H9 (cell line): ENCODE data around the gene LPCAT3. TPM values are rescaled to one million over a fixed set of nuclear protein-coding genes. Genes with fewer than 3 reads are reported as not detected.

ENCODE experiments used
- DNase-seq: peaks from one replicate; pipeline ENCODE4 v3.0.0-alpha.2; 2017
- H2AFZ ChIP-seq: one replicate; pipeline ENCODE4 v1.6.1; 2013; ENCODE audit warnings: mild to moderate bottlenecking, low read length, control low read depth, moderate library complexity
- H2AK5ac ChIP-seq: 2 replicates; pipeline ENCODE4 v1.6.1; 2013; ENCODE audit warnings: low read length, control low read depth, mixed read lengths; ENCODE audit not compliant: insufficient read length
- H2BK120ac ChIP-seq: one replicate; pipeline ENCODE4 v1.6.1; 2013; ENCODE audit warnings: low read depth, mild to moderate bottlenecking, low read length, control low read depth, inconsistent platforms; ENCODE audit not compliant: poor library complexity, severe bottlenecking
- H2BK12ac ChIP-seq: 2 replicates; pipeline ENCODE4 v1.6.1; 2013; ENCODE audit warnings: low read length, control low read depth, mixed read lengths, low read depth; ENCODE audit not compliant: insufficient read length
- H2BK15ac ChIP-seq: 2 replicates; pipeline ENCODE4 v1.6.1; 2013; ENCODE audit warnings: low read depth, low read length, control low read depth
- H2BK20ac ChIP-seq: one replicate; pipeline ENCODE4 v1.6.1; 2013; ENCODE audit warnings: low read depth, mild to moderate bottlenecking, low read length, control low read depth, inconsistent platforms; ENCODE audit not compliant: poor library complexity, severe bottlenecking
- H2BK5ac ChIP-seq: 2 replicates; pipeline ENCODE4 v1.6.1; 2013; ENCODE audit warnings: low read length, control low read depth, mixed read lengths; ENCODE audit not compliant: insufficient read length
- H3K14ac ChIP-seq: 2 replicates; pipeline ENCODE4 v1.6.1; 2013; ENCODE audit warnings: low read length, control low read depth; ENCODE audit not compliant: insufficient read depth
- H3K18ac ChIP-seq: 2 replicates; pipeline ENCODE4 v1.6.1; 2013; ENCODE audit warnings: low read depth, mild to moderate bottlenecking, mixed read lengths, low read length, control low read depth; ENCODE audit not compliant: insufficient read length
- H3K23ac ChIP-seq: 2 replicates; pipeline ENCODE4 v1.6.1; 2013; ENCODE audit warnings: low read length, control low read depth, mixed read lengths, low read depth; ENCODE audit not compliant: insufficient read length
- H3K23me2 ChIP-seq: 2 replicates; pipeline ENCODE4 v1.6.1; 2013; ENCODE audit warnings: low read depth, mild to moderate bottlenecking, mixed read lengths, low read length, control low read depth; ENCODE audit not compliant: insufficient read length, poor library complexity, severe bottlenecking
- H3K27ac ChIP-seq: 2 replicates; pipeline ENCODE4 v1.5.1; 2013; ENCODE audit warnings: low read length, control low read depth, mixed read lengths, low read depth; ENCODE audit not compliant: insufficient read length
- H3K27me3 ChIP-seq: 2 replicates; pipeline ENCODE4 v1.6.1; 2013; ENCODE audit warnings: low read length, control low read depth, inconsistent platforms; ENCODE audit not compliant: insufficient read depth
- H3K4ac ChIP-seq: 2 replicates; pipeline ENCODE4 v1.6.1; 2013; ENCODE audit warnings: low read depth, mild to moderate bottlenecking, control low read depth, inconsistent platforms, low read length, moderate library complexity
- H3K4me1 ChIP-seq: 2 replicates; pipeline ENCODE4 v1.6.1; 2013; ENCODE audit warnings: low read length, control low read depth, inconsistent platforms; ENCODE audit not compliant: insufficient read depth
- H3K4me2 ChIP-seq: 2 replicates; pipeline ENCODE4 v1.6.1; 2013; ENCODE audit warnings: low read length, control low read depth, mixed read lengths; ENCODE audit not compliant: insufficient read length, insufficient read depth
- H3K56ac ChIP-seq: 2 replicates; pipeline ENCODE4 v1.6.1; 2013; ENCODE audit warnings: low read depth, mild to moderate bottlenecking, mixed read lengths, low read length, control low read depth; ENCODE audit not compliant: insufficient read length
- H3K79me1 ChIP-seq: 2 replicates; pipeline ENCODE4 v1.6.1; 2013; ENCODE audit warnings: low read depth, mild to moderate bottlenecking, moderate library complexity, low read length, control low read depth, inconsistent platforms; ENCODE audit not compliant: insufficient read depth, poor library complexity, severe bottlenecking
- H3K79me2 ChIP-seq: 2 replicates; pipeline ENCODE4 v1.6.1; 2013; ENCODE audit warnings: low read length, control low read depth, inconsistent platforms; ENCODE audit not compliant: insufficient read depth
- H3K9ac ChIP-seq: 2 replicates; pipeline ENCODE4 v1.6.1; 2013; ENCODE audit warnings: low read length, control low read depth, mixed read lengths; ENCODE audit not compliant: insufficient read length; ENCODE audit errors: extremely low read depth
- H3K9me3 ChIP-seq: one replicate; pipeline ENCODE4 v1.6.1; 2013; ENCODE audit warnings: low read depth, low read length, inconsistent platforms; ENCODE audit not compliant: control insufficient read depth
- H3T11ph ChIP-seq: one replicate; pipeline ENCODE4 v1.6.1; 2013; ENCODE audit warnings: mild to moderate bottlenecking, low read length, control low read depth, inconsistent platforms
- H4K20me1 ChIP-seq: one replicate; pipeline ENCODE4 v1.6.1; 2013; ENCODE audit not compliant: control insufficient read depth, insufficient read length, insufficient read depth
- H4K5ac ChIP-seq: 2 replicates; pipeline ENCODE4 v1.6.1; 2013; ENCODE audit warnings: low read depth, mild to moderate bottlenecking, mixed read lengths, low read length, control low read depth; ENCODE audit not compliant: insufficient read length
- H4K8ac ChIP-seq: replicated peaks from 2 replicates; pipeline ENCODE4 v1.6.1; 2013; ENCODE audit warnings: low read length, control low read depth, mixed read lengths, low read depth; ENCODE audit not compliant: insufficient read length
- H4K91ac ChIP-seq: 2 replicates; pipeline ENCODE4 v1.6.1; 2013; ENCODE audit warnings: low read depth, mild to moderate bottlenecking, moderate library complexity, mixed read lengths, low read length, control low read depth; ENCODE audit not compliant: insufficient read length
- H3K27ac Mint-ChIP-seq, 3 experiments: 2 replicates in 2 of 3; 3 replicates in 1 of 3; pipeline ENCODE4 v1.8.0; 2020 to 2021; ENCODE audit warnings: mixed read lengths in 3 of 3, mild to moderate bottlenecking in 1 of 3, moderate library complexity in 1 of 3
- H3K27me3 Mint-ChIP-seq: 2 replicates; pipeline ENCODE4 v1.8.0; 2021; ENCODE audit warnings: low read depth, mild to moderate bottlenecking, moderate library complexity, mixed read lengths
- H3K36me3 Mint-ChIP-seq, 3 experiments: 2 replicates in 2 of 3; 3 replicates in 1 of 3; pipeline ENCODE4 v1.8.0; 2020 to 2021; ENCODE audit warnings: low read depth in 3 of 3, mixed read lengths in 3 of 3; ENCODE audit not compliant: insufficient read depth in 1 of 3
- H3K4me1 Mint-ChIP-seq, 2 experiments: 2 replicates each; pipeline ENCODE4 v1.8.0; 2020; ENCODE audit warnings: mixed read lengths in 2 of 2
- H3K4me3 Mint-ChIP-seq, 2 experiments: 2 replicates in 1 of 2; 3 replicates in 1 of 2; pipeline ENCODE4 v1.8.0; 2020 to 2021; ENCODE audit warnings: mild to moderate bottlenecking in 2 of 2, mixed read lengths in 2 of 2, moderate library complexity in 1 of 2
- H3K9me3 Mint-ChIP-seq, 2 experiments: 2 replicates in 1 of 2; 3 replicates in 1 of 2; pipeline ENCODE4 v1.8.0; 2020; ENCODE audit warnings: mild to moderate bottlenecking in 2 of 2, mixed read lengths in 2 of 2, moderate library complexity in 1 of 2
- CTCF ChIP-seq: fragments of 200-600 bp; sonication (generic); conservative IDR thresholded peaks from 3 replicates; pipeline ENCODE4 v1.8.0; 2021; ENCODE audit warnings: antibody characterized with exemption, mild to moderate bottlenecking
- WGBS: extraction: QIAGEN DNeasy Blood & Tissue Kit; methylation state at CpG from one replicate; pipeline ENCODE4 v1.1.7; 2013; ENCODE audit warnings: missing lambda C conversion rate, low lambda C conversion rate, mixed read lengths; ENCODE audit not compliant: insufficient read length; ENCODE audit errors: extremely low coverage; 5-methylcytosine and 5-hydroxymethylcytosine counted together
- total RNA-seq: library from RNA; stranded (reverse); gene quantifications from 2 replicates; pipeline ENCODE4 v1.2.1, GENCODE V29; 2021

LPCAT3 gene
- total RNA-seq, 1 experiment from 2014 or later, result 47.7 TPM

- H3K79me2 ChIP-seq, result no peaks in the 10 kb centered on the region; the same call in 1 of the 2 replicates
- no peak overlapping the region for H3K4ac ChIP-seq
- H3K4me1 ChIP-seq, result peaks cover 6% of the 10 kb centered on the region; the same call in 1 of the 2 replicates
- H2AK5ac ChIP-seq, result no peak overlapping the region
- Mint-ChIP-seq H3K36me3 (peaks cover 12 to 26% (median 13%) of the 10 kb centered on the region in 3 experiments; a peak in 6 of 7 replicates), H3K27me3 (no peaks in the 10 kb centered on the region; the same call in 1 of the 2 replicates), H3K4me3 (peak overlapping the region; percentile 68 to 82), H3K27ac (peak overlapping the region; percentile 98 to 99 (median 99); a peak in 4 of 7 replicates), H3K9me3 (no peaks in the 10 kb centered on the region), H3K4me1 (peaks cover 45 to 60% of the 10 kb centered on the region in 2 experiments)
- H3K23ac ChIP-seq, result no peak overlapping the region
- H3K23me2 ChIP-seq, result peaks cover 17% of the 10 kb centered on the region
- peak overlapping the region; percentile 70 for H3K27ac ChIP-seq
- no peak overlapping the region for H2BK15ac ChIP-seq
- H4K91ac ChIP-seq, result peak overlapping the region; percentile 11
- H2BK12ac ChIP-seq, result no peak overlapping the region
- H4K8ac ChIP-seq, result no peak overlapping the region
- peak overlapping the region; percentile 85 for H4K5ac ChIP-seq
- WGBS, result no CpG with 5 or more reads among the region's 24 CpGs
- H3T11ph ChIP-seq, result no peak overlapping the region
- peak overlapping the region; percentile 28 for H3K9ac ChIP-seq
- H3K4me2 ChIP-seq, result peak overlapping the region; percentile 72
- no peaks in the 10 kb centered on the region for H3K9me3 ChIP-seq
- DNase-seq, result no peak
- no peak overlapping the region for H3K56ac ChIP-seq
- no peak overlapping the region for H2BK5ac ChIP-seq
- peak overlapping the region; percentile 38 for H3K14ac ChIP-seq
- no peak overlapping the region for H2BK120ac ChIP-seq
- H3K79me1 ChIP-seq, result no peaks in the 10 kb centered on the region
- peak overlapping the region; percentile 78 for H3K18ac ChIP-seq
- H4K20me1 ChIP-seq, result peaks cover 2% of the 10 kb centered on the region
- no peaks in the 10 kb centered on the region for H3K27me3 ChIP-seq
- no peak overlapping the region for H2BK20ac ChIP-seq
- no peak for TF ChIP-seq CTCF
- no peak overlapping the region for H2AFZ ChIP-seq
Observed at GRCh38 chr12:6961278-6961694, 57.0 kb downstream of the LPCAT3 start.
